ENCODE results near the gene ATF6B. TPM values are rescaled to one million over a fixed set of nuclear protein-coding genes. Genes with fewer than 3 reads are reported as not detected.
"Not testable (repeated sequence)": the region's sequence is repeated elsewhere in the genome, so short reads cannot be mapped to it uniquely, and the experiment has no call there.

The ATF6B gene
- total RNA-seq, 6 experiments from 2014 or later: 80.0 to 96.2 (median 88.7) TPM

- no peaks in the 10 kb centered on the region for H3K9me3 Mint-ChIP-seq
- H3K27ac Mint-ChIP-seq: no peak overlapping the region
- H3K36me3 Mint-ChIP-seq (ENCODE audit: low read depth): peaks cover 13% of the 10 kb centered on the region; the same call in 1 of the 2 replicates
- no peak overlapping the region for H3K4me3 Mint-ChIP-seq
- TF ChIP-seq, protein P1, sequence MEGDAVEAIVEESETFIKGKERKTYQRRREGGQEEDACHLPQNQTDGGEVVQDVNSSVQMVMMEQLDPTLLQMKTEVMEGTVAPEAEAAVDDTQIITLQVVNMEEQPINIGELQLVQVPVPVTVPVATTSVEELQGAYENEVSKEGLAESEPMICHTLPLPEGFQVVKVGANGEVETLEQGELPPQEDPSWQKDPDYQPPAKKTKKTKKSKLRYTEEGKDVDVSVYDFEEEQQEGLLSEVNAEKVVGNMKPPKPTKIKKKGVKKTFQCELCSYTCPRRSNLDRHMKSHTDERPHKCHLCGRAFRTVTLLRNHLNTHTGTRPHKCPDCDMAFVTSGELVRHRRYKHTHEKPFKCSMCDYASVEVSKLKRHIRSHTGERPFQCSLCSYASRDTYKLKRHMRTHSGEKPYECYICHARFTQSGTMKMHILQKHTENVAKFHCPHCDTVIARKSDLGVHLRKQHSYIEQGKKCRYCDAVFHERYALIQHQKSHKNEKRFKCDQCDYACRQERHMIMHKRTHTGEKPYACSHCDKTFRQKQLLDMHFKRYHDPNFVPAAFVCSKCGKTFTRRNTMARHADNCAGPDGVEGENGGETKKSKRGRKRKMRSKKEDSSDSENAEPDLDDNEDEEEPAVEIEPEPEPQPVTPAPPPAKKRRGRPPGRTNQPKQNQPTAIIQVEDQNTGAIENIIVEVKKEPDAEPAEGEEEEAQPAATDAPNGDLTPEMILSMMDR (IDR thresholded peaks at IDR 0.05): no peak
- H3K27me3 Mint-ChIP-seq (ENCODE audit: insufficient read depth): peaks cover 10% of the 10 kb centered on the region
- peaks cover 7% of the 10 kb centered on the region for H3K4me1 Mint-ChIP-seq (ENCODE audit: low read depth)
- no peak for DNase-seq
These were observed 18.2 kb upstream of the ATF6B start for GRCh38 chr6:32146287-32146686.

- H3K4me3 Mint-ChIP-seq; H3K27me3 Mint-ChIP-seq (ENCODE audit: insufficient read depth); H3K27ac Mint-ChIP-seq; H3K4me1 Mint-ChIP-seq (ENCODE audit: low read depth); DNase-seq; H3K9me3 Mint-ChIP-seq: not testable (repeated sequence)
- H3K36me3 Mint-ChIP-seq (ENCODE audit: low read depth): peaks cover 13% of the 10 kb centered on the region; the same call in 1 of the 2 replicates
These were observed 16.2 kb upstream of the ATF6B start for GRCh38 chr6:32144238-32144637.

GRCh38 chr6:32140420-32141046 lies 12.5 kb upstream of the ATF6B start:
- TF ChIP-seq, protein P1 (IDR thresholded peaks at IDR 0.05): no peak
- no peaks in the 10 kb centered on the region for H3K9me3 Mint-ChIP-seq
- H3K4me3 Mint-ChIP-seq: no peak overlapping the region
- peaks cover 3% of the 10 kb centered on the region; the same call in 1 of the 2 replicates for H3K27me3 Mint-ChIP-seq (ENCODE audit: insufficient read depth)
- H3K36me3 Mint-ChIP-seq (ENCODE audit: low read depth): no peaks in the 10 kb centered on the region
- no peak for DNase-seq
- H3K4me1 Mint-ChIP-seq (ENCODE audit: low read depth): no peaks in the 10 kb centered on the region; the same call in 1 of the 2 replicates
- H3K27ac Mint-ChIP-seq: no peak overlapping the region

DNA sequence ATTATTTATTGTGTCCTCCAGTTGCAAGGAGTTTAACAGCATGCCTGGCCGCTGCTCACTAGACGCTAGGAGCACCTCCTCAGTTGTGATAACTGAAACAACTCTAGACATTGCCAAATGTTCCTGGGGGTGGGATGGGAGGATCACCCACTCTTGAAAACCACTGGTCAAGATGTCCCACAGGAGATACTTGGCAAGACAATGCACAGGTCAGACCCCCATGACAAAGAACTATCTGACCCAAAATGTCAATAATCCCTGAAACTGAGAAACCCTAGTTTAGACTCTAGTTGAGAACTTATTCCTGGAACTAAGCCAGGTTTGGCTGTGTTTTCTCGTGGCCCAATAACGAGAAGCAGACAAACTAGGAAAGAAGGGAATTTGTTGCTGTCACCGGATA lies 11.5 kb upstream of the ATF6B start:
- H3K4me3 Mint-ChIP-seq: no peak overlapping the region
- peaks cover 3% of the 10 kb centered on the region; the same call in 1 of the 2 replicates for H3K27me3 Mint-ChIP-seq (ENCODE audit: insufficient read depth)
- no peaks in the 10 kb centered on the region for H3K9me3 Mint-ChIP-seq
- H3K36me3 Mint-ChIP-seq (ENCODE audit: low read depth): no peaks in the 10 kb centered on the region
- DNase-seq: no peak
- H3K27ac Mint-ChIP-seq: no peak overlapping the region
- no peaks in the 10 kb centered on the region; the same call in 1 of the 2 replicates for H3K4me1 Mint-ChIP-seq (ENCODE audit: low read depth)
- TF ChIP-seq, protein P1 (IDR thresholded peaks at IDR 0.05): no peak

DNA sequence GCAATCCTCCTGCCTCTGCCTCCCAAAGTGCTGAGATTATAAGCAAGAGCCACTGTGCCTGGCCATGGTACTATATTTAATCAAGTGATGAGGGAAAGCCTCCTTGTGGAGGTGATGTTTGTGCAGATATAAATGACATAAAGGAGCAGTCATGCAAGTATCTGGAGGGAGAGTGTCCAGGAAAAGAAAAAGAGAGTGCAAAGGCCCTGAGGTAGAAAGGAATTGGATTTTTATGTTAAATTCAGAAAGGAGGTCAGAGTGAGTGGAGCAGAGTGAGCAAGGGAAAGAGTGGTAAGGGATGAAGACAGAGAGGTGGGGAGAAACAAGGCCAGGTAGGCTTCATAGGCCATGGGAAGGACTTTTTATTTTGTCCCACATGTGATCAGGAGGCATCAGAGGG lies 9.4 kb upstream of the ATF6B start:
- TF ChIP-seq, protein P1 (IDR thresholded peaks at IDR 0.05): no peak
- Mint-ChIP-seq H3K4me3 (no peak overlapping the region), H3K36me3 (ENCODE audit: low read depth) (no peaks in the 10 kb centered on the region), H3K9me3 (no peaks in the 10 kb centered on the region), H3K4me1 (ENCODE audit: low read depth) (peaks cover 11% of the 10 kb centered on the region), H3K27ac (no peak overlapping the region), H3K27me3 (ENCODE audit: insufficient read depth) (peaks cover 3% of the 10 kb centered on the region; the same call in 1 of the 2 replicates)
- no peak for DNase-seq

- no peaks in the 10 kb centered on the region for H3K36me3 Mint-ChIP-seq (ENCODE audit: low read depth)
- peaks cover 27% of the 10 kb centered on the region for H3K4me1 Mint-ChIP-seq (ENCODE audit: low read depth)
- H3K4me3 Mint-ChIP-seq: 0 out of 2 replicates have a peak overlapping the region, but pooled peaks have one; percentile 1
- H3K9me3 Mint-ChIP-seq: no peaks in the 10 kb centered on the region
- peak; percentile 48 for DNase-seq
- H3K27me3 Mint-ChIP-seq (ENCODE audit: insufficient read depth): peaks cover 2% of the 10 kb centered on the region; the same call in 1 of the 2 replicates
- TF ChIP-seq, protein P1 (IDR thresholded peaks at IDR 0.05): no peak
- peak overlapping the region; percentile 23 for H3K27ac Mint-ChIP-seq
These were observed 5.7 kb upstream of the ATF6B start for GRCh38 chr6:32133786-32134185.
